ENCODE results near the gene NEDD1.
A peak's percentile ranks its signal among the peaks of the same experiment; 100 is the strongest.

Gene NEDD1, protein sequence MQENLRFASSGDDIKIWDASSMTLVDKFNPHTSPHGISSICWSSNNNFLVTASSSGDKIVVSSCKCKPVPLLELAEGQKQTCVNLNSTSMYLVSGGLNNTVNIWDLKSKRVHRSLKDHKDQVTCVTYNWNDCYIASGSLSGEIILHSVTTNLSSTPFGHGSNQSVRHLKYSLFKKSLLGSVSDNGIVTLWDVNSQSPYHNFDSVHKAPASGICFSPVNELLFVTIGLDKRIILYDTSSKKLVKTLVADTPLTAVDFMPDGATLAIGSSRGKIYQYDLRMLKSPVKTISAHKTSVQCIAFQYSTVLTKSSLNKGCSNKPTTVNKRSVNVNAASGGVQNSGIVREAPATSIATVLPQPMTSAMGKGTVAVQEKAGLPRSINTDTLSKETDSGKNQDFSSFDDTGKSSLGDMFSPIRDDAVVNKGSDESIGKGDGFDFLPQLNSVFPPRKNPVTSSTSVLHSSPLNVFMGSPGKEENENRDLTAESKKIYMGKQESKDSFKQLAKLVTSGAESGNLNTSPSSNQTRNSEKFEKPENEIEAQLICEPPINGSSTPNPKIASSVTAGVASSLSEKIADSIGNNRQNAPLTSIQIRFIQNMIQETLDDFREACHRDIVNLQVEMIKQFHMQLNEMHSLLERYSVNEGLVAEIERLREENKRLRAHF

DNA sequence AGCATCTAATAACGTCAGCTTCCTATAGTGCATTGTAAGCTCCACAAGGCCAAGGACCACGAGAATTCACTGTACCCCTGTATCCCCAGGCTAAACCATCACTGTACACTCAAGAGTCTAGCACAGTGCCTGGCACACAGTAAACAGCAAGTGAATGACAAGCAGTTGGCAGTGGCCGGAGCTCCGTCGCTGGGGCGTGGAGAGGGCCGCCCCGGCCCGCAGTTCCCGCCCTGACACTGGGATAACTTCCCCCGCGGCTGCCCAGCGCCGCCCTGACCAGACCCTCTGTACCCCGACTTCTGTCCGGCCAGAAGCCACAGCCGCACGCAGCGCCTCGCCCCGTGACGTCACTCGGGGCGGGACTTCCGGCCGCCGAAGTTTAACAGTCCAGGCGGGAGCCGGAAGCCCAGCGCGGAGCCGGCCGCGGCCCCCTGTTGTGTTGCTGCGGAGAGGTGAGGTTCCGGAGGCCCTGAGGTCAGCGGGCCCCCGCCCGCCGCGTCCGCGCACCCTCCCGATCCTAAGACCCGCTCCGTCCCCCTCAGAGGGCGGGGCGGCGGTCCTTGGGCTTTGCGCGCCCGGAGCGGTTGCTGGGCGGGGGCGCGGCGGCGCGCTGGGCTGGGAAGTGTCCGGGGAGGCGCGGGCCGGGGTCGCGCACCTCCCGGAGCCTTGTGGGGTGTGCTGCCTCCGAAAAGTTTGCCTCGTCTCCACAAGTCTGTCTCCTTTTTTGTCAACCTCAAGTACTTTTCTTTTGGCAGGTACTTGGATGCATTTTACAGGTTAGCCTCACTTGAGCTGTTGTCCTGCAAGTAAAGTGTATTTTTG is at the start of gene NEDD1:
Gene NEDD1, plus strand, starts transcription at position 409 of the 822 bp plus-strand sequence. CDS start 2,503 bp downstream, outside the sequence.
- DNase-seq (ENCODE audit: low spot score), result peak; percentile 80

DNA sequence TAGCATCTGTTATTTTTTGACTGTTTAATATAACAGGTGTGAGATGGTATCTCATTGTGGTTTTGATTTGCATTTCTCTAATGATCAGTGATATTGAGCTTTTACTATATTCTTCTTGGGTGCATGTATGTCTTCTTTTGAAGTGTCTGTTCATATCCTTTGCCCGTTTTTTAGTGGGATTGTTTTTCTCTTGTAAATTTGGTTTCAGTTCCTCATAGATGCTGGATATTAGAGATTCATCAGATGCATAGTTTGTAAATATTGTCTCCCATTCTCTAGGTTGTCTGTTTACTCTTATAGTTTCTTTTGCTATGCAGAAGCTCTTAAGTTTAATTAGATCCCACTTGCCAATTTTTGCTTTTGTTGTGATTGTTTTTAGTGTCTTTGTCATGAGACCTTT is 48.9 kb upstream of the NEDD1 start:
- DNase-seq (ENCODE audit: low spot score), result no peak

DNA sequence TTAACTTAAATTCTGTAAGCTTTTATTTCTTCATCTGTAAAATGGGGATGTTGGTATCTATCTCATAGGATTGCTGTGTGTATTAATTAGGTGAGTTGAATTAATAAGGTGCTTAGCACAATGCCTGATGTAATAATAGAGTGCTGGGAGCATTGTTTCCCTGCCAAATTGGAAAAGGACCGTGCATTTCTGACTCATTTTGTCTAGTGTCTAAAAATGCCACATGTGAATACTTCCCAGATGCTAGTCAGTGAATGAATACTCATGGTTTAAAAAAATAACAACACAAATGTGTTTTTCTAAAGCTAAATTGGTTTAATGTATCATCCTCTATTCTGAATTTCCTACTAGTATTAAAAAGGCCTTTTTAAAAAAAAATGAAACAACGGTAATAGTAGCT is 45.4 kb upstream of the NEDD1 start:
- DNase-seq (ENCODE audit: low spot score), result no peak

DNA sequence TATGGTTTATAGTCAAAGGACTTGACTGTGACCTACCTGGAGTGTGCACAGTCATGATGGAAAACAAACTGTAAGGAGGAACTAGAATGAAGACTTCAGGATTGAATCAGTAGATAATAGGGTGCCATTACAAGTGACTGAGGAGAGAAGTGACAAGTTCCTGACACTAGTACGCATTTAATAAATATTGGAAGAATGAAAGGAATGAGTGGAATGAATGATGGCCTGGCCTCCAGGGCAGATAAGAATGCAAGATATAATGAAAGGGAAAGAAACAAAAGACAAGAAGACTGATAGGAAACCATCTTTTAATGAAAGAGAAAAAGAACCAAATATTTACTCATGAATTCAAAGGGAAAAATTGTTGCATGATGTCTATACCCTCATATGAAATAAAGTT is 44.7 kb upstream of the NEDD1 start:
- DNase-seq (ENCODE audit: low spot score), result no peak

DNA sequence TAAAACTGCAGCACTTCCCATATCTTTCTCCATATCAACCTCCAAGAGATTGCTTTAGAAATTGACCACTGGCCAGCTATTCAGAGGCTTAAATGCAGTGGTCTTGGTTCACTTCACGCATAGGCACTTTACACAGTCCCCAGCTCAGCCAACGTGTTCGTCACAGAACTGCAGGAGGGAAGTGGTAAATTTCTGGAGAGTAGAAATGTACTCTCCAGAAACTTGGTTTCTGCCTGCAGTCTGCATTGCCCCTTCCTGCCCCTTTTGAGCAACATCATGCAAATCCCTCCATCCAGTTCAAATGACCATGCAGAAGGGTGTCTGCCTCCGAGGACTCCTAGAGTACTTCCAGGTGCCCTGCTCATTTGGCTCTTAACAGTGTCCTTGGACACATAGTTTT is 42.7 kb upstream of the NEDD1 start:
- no peak for DNase-seq (ENCODE audit: low spot score)

DNA sequence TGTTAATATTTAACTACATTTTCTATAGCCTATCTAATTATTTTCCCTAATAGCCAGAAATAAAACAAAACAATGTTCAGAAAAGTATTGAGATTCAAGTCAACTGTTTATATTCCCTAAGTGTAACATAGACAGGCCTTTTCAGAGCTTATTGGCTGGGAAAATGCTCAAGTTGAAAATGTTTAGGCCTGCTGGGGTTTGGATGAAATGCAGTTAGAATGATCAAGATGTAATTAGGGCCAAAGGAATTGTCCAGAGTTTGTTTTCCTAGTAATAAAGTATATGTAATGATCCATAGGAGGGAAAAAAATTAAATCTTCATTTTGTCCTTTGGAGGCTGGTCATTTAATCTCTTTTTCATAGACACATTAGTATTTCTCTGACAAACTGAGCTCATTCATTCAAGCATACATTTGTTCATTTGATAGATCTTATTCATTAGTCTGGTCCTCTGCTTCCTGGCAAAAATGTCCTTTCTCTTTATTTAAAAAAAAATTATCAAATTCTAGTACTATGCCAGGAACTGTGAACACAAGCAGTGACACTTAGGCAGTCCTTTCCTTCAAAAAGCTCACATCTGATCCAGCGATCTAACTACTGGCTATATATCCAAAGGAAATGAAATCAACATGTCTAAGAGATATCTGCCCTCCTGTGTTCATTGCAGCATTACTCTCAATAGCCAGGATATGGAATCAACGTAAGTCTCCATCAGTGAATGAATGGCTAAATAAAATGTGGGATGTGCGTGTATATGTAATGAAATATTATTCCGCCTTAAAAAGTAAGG is 40.1 kb upstream of the NEDD1 start:
- DNase-seq (ENCODE audit: low spot score), result no peak

DNA sequence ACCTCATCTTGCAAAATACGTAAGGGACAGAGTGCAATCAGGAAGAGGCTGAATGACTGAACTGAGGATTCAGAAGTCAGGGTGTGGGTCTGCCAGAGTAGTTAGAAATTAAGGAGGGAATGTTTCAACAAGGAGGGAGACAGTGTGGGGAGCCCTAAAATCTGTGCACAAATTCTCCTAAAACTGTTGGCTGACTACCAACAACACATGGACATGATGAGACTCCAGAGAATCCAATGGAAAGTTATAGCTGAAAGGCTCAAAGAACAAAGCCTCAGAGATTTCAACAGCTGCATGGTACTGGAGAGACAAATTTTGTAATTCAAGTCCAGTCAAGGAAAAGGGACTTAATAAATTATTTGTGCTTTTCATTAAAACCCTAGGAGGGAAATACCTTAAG is 36.1 kb upstream of the NEDD1 start:
- no peak for DNase-seq (ENCODE audit: low spot score)

DNA sequence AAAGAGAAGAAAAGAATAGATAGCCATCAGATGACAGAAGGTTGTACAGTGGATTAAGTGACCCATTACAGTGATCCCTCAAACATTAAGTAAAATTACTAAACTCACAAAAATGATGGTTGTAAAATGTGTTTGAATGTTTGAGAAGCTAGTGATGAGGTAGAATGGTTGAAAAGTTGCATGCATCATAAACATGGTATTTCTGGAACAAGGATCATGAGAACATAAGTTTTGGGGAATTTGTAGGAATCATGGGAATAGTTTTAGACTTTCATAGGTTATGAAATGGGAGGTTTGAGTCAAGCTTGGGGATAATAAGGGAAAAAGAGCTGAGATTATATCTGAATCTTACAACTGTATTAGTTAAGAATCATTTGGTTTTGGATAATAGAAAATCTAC is 34.1 kb upstream of the NEDD1 start:
- no peak for DNase-seq (ENCODE audit: low spot score)

DNA sequence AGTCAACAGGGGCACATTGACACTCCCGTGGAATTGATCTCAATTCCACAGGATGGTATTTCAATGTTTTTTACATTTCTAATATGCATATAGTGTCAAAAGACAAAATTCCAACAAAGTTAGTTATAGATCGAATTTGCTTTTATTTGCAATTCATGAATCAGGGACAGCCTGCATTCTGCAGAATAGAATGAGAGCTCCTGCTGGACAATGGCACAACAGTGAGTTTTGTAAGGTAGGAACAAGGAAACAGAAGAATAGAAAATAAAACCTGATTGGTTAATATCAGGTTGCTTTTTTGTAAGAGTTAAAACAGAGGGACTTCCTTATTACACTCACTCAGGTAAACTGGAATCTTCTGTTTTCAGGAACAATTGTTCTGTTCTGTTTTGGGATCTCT is 32.8 kb upstream of the NEDD1 start:
- DNase-seq (ENCODE audit: low spot score), result no peak

DNA sequence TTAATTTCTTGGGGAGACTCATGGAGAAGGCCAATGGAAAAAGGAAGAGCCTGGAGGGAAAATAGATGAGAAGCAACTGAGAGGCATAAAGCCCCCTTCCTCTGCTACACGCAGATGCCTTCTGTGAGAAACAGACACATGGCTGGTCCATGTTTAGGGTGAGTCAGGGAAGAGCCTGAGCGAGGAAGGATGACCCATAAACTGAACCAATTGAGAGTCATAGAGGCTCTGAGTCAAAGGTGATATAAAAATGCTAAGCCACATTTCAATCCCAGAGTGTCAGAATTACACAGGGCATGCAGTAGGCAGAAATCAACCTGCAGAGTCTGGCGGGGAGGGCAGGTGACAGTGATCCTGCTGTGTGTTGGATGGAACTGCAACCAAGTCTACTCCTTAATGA is 30.1 kb upstream of the NEDD1 start:
- DNase-seq (ENCODE audit: low spot score), result no peak

DNA sequence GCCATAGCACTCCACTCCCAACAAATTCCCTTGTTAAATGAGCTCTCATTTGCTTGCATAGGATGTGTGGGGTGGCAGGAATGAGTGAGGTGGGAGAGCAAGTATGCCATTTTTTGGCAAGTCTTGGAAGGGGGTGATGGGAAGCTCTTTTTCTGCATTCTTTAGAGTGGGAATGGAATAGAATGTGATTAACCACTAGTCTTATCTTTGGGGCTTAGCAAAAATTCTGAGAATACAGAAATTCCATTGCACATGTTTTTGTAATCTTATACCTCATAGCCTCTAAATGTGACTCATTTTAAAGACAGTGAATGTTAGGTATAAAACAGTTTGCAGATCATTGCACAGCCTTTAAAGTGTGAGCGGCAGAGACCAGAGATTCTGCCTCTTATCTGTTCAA is 28.4 kb upstream of the NEDD1 start:
- no peak for DNase-seq (ENCODE audit: low spot score)

DNA sequence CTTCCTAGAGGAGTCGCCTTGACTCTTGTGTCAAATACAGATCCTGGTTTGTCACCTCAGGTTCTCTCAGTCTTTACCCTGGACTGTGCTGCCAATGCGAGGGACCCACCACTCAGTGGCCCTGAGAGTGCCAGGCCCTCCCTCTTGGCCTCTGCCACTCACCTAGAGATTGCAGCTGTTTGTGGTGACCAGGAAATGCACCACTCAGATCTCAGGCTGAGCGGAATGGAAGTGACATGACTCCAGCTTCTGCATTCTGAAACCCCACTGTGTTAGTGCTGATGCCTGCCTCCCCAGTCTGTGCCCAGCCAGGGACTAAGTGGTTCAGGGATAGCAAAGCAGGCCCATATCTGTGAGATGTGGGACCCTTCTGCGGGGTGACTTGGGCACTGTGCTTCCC is 27.8 kb upstream of the NEDD1 start:
- DNase-seq (ENCODE audit: low spot score), result no peak

DNA sequence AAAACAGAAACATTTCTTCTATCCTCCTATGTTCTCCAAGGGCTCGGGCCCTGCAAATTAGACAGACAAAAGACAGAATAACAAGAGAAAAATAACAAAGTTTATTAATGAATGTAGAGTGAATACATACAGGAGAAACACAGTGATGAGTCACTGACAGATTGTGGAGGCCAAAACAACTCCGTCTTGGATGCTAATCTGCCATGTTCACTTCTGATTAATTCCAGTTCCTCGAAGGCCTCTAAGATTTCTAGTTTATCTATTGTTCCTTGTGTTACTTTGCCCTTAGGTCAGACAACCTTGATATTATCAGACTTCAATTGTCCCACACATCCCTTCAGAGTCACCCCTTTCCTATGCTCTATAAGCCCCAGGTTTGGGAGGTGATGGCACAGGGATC is 26.8 kb upstream of the NEDD1 start:
- no peak for DNase-seq (ENCODE audit: low spot score)

DNA sequence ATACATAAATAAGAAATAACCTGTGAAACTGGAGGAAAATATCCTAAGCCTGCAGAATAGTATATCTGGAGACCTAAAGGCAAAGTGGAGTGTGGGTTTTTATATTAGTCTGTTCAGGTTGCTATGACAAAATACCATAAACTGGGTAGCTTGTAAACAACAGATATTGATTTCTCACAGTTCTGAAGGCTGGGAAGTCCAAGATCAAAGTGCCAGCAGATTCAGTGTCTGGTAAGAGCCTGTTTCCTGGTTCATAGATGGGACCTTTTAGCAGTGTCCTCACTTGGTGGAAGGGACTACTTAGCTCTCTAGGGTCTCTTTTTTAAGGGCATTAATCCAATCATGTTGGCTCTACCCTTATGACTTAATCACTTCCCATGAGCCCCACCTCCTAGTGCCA is 25.4 kb upstream of the NEDD1 start:
- no peak for DNase-seq (ENCODE audit: low spot score)

DNA sequence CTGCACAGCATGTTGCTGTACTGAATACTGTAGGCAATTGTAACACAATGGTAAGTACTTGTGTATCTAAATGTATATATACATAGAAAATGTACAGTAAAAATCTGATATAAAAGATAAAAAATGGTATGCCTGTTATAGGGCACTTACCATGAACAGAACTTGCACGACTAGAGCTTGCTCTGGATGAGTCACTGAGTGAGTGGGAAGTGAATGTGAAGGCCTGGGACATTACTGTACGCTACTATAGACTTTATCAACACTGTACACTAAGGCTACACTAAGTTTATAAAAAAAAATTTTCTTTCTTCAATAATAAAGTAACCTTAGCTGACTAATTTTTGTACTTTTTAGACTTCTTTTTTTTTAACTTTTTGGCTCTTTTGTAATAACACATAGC is 24.2 kb upstream of the NEDD1 start:
- no peak for DNase-seq (ENCODE audit: low spot score)

DNA sequence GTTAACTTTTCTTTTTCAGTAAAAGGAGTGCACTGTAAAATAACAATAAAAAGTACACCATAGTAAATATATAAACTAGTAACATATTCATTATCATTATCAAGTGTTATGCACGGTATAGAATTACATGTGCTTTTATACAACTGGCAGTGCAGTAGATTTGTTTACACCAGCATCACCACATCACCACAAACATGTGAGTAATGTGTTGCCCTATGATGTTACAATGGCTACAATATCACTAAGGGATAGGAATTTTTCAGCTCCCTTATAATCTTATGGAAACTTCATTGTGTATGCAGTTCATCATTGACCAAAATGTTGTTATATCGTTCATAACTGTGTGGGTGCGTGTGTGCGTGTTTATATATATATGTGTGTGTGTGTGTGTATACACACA is 23.5 kb upstream of the NEDD1 start:
- DNase-seq (ENCODE audit: low spot score), result no peak

DNA sequence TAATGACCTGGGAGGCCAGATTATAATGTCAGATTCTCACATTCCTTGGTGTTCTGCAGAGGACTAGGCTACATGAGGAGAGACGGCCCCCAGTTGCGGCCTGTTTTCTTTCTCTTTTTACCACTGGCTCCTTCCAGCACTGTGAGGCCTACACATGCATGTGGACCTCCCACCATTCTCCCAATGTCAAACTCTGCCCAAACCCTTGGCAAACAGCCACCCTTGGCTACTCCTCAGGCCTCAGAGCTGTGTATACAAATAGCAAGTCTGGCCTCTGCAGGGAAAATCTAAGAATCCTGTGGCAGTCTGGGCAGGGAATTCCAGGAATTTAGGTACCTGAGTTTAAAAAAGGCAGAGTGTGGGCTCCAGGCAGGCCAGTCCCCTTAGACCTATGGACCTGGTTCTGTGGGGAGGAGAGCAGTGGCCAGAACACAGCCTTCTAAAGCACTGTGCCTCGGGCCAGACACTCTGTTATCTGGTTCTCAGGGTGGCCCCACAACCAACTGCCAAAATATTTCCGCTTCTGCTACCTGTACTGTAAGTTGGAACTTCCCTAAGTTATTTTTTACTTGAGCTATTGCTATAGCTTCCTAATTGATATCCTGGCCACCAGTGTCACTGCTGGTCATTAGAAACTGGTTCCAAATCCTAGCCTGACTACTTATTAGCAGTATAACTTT is 19.9 kb upstream of the NEDD1 start:
- no peak for DNase-seq (ENCODE audit: low spot score)

DNA sequence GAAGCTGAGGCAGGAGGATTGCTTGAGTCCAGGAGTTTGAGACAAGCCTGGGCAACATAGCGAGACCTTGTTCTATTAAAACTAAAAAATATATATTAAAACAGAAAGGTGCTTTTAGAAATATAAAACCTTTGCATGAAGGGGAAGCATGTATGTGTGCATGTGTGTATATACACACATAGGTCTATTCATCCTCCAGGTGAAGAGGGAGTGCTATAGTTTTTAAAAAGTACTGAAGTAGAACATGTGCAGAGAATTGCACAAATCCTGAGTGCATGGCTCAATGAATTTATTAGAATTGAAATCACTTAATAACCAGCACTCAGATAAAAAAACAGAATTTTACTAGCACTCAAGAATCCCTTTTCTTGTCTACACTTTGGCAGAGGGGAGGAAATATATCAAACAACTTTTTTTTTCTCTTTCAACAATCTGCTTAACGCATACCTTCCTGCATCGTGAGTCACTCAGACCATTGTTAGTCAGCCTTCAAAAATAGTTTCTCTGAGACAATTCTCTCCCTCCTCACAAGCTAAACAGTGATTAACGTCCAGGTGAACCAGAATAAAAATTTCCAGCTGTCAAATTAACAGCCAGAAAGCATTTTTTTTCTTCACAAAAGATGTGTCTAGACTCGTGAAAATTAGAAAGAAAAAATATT is 17.7 kb upstream of the NEDD1 start:
- DNase-seq (ENCODE audit: low spot score), result no peak

DNA sequence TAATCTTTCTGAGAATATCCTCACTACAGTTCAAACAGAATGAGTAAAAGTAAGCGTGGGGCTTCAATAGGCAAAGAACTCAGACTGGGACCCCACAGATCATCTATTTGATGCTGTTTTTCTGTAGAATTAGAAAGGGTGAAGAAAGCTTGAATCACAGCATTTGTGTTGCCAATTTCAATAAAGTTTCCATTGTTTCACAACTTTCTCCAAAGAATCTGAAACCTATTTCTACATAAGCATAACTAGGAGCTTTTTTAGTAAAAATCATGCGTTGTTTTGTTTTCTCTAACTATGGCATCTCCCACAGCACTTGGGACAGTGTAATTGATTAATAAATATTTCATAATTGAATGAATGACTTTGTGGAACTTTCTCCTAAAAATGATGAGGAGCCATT is 16.7 kb upstream of the NEDD1 start:
- DNase-seq (ENCODE audit: low spot score), result no peak

DNA sequence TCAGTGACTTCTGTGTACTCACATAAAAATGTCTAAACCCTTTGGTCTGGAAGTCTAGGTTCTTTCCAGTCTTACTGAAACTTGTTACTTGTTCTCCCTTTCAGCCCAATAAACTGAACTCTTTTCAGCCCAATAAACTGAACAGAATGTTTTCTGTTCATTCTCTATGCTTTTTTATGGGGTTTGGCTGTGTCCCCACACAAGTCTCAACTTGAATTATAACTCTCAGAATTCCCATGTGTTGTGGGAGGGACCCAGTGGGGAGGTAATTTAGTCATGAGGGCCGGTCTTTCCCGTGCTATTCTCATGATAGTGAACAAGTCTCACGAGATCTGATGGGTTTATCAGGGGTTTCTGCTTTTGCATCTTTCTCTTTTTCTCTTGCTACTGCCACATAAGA is 15.0 kb upstream of the NEDD1 start:
- DNase-seq (ENCODE audit: low spot score), result no peak

DNA sequence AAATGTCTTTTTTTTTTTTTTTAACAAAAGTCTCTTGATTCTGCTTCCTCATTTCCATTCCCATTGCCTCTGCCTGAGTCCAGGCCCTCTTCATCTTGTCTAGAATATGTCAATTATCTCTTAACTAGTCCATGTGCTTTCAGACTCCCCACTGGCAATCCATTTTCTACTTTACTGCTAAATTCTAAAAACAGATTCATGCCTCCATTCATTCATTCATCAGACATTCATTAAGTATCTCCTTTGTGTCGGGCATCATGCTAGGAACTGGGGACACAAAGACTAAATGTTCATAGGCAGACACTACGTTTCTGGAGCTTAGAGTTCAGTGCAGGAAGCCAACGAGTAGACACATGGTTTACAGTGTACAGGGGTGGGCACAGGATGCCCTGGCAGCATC is 9.6 kb upstream of the NEDD1 start:
- no peak for DNase-seq (ENCODE audit: low spot score)
